G401 (cell line): ENCODE data around the gene FKBP15. TPM values are rescaled to one million over a fixed set of nuclear protein-coding genes. Genes with fewer than 3 reads are reported as not detected.

Experiments
- DNase-seq: peaks from one replicate; pipeline ENCODE4 v3.0.0-alpha.2; 2015; ENCODE audit warnings: low spot score
- in situ Hi-C: cut with HindIII; loops from 2 replicates; pipeline ENCODE4 v1.10.0; 2016; ENCODE audit warnings: low sequenced_read_pairs, mixed read lengths
- total RNA-seq: library from RNA; depleted of rRNA; stranded (reverse); fragments of >200 nt; shearing (Covaris generic); gene quantifications from 2 replicates; pipeline ENCODE4 v1.2.3, GENCODE V29; 2014

The FKBP15 gene
- total RNA-seq, 1 experiment from 2014 or later, result 7.7 TPM

DNA sequence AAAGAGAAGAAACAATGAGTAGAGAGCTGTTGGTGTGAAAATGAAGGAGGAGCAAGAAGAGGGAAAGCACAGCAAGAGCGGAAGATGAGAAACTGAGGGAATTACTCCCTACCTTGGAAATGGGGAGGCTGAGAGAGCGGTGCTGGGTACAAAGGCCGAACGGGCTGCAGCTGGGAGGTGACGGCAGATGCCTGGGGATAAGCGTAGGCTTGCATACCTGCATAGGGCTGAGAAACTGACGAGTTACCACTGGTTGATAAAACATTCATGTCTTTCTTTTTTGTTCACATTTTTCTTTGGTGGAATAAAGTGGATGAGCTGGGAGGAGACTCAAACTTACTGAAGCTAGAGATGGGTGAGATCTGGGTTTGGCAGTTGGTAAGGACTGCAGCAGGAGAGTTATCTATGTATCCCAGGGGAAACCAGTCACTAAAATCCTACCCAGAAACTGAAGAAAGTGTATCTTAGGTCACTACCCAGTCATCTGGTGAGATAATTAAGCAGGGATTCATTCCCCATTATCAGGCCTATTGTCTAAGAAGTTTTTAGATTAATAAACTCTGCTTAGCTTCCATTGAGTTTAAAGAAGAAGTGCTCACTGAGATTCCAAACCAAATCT is 34.8 kb downstream of the FKBP15 start:
- in situ Hi-C loops, result no loop called here
- DNase-seq, result no peak

DNA sequence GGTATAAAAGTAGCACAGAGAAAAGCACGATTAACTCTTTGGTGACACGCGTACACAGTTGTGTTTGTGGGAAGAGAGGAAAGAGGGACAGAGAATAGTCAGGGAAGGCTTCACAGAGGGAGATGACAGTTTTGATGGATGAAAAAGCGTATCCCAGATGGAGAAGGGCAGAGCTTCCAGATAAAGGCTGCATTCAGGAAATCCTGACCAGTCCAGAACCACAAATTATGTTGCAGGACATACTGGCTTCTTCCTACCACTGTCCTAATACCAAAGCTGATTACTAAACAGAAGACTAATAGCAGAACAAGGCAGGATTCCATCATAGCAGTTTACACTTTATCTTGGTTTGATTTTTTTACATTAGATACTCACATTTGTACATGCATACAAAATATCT is 35.8 kb downstream of the FKBP15 start:
- in situ Hi-C loops, result no loop called here
- no peak for DNase-seq

- in situ Hi-C loops, result no loop called here
- DNase-seq, result no peak
Observed at GRCh38 chr9:113184539-113184938, 36.5 kb downstream of the FKBP15 start.

DNA sequence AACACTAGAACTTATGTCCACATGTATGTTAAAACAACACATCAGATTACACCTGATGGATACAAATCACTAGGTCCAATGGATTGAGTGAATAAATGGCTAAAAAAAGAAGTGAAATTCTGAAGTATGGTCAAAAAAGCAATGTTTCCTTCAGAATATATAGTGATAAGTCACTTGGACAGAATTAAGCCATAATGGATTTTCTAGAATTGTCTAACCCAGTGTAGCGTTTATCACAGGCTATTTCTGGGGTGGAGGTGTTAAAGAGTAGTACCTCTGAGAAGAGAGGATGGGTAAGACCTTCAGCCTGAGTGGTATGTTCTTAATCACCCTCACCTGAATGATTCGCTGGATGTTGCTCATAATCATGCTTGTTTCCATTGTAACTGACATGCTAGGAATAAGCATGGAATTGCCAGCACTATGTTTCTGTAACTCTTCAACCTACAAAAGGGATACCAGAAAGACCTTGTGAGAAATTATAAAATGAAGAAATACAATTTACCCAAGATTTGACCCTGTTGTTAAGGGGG is 37.1 kb downstream of the FKBP15 start:
- no peak for DNase-seq
- in situ Hi-C loops, result no loop called here

GRCh38 chr9:113181165-113181564 is 39.9 kb downstream of the FKBP15 start:
- DNase-seq, result no peak
- in situ Hi-C loops, result no loop called here

- no peak for DNase-seq
- in situ Hi-C loops, result no loop called here
Observed at GRCh38 chr9:113179839-113180238, 41.2 kb downstream of the FKBP15 start.

GRCh38 chr9:113178087-113178486 is 43.0 kb downstream of the FKBP15 start:
- no peak for DNase-seq
- in situ Hi-C loops, result no loop called here

DNA sequence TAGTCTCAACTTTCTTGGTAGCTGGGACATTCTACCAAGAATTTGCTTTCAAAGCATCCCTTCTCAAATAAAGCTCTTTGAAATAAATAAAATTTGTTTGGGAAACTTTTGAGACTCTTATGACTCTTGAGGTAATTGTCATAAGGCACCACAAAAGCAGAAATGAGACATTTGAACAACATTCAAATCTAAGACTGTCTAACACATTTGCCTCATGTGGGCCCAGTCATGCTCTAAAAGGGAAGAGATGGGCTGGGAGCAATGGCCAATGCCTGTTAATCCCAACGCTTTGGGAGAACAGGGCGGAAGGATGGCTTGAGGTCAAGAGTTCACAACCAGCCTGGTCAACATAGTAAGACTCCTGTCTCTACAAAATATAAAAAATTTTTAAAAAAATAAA is 43.8 kb downstream of the FKBP15 start:
- in situ Hi-C loops, result no loop called here
- DNase-seq, result no peak

GRCh38 chr9:113176803-113177202 is 44.3 kb downstream of the FKBP15 start:
- DNase-seq, result no peak
- in situ Hi-C loops, result no loop called here

GRCh38 chr9:113173341-113173740 is 47.7 kb downstream of the FKBP15 start:
- DNase-seq, result peak; percentile 84
- in situ Hi-C loops, result no loop called here

GRCh38 chr9:113168809-113169208 is 52.3 kb downstream of the FKBP15 start:
- no peak for DNase-seq
- in situ Hi-C loops, result no loop called here

DNA sequence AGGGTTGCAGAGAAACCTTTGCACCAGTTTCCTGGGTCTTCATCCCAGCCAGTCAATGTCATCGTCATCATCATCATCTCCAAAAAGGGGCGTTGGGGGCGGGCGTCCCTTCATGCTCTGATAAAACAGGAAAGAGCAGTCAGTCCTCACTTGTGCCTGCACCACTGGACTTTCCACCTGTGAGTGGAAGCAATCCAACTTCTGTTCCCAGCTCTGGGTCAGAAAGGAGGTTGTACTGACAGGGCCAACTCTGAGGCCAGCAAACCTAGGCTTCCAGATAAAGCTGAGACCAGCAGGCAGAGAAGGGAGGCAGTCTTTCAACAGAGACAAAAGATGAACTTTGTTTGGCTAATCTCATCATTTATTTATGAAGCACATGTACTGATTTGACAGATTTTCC is 55.0 kb downstream of the FKBP15 start:
- no peak for DNase-seq
- in situ Hi-C loops, result no loop called here

DNA sequence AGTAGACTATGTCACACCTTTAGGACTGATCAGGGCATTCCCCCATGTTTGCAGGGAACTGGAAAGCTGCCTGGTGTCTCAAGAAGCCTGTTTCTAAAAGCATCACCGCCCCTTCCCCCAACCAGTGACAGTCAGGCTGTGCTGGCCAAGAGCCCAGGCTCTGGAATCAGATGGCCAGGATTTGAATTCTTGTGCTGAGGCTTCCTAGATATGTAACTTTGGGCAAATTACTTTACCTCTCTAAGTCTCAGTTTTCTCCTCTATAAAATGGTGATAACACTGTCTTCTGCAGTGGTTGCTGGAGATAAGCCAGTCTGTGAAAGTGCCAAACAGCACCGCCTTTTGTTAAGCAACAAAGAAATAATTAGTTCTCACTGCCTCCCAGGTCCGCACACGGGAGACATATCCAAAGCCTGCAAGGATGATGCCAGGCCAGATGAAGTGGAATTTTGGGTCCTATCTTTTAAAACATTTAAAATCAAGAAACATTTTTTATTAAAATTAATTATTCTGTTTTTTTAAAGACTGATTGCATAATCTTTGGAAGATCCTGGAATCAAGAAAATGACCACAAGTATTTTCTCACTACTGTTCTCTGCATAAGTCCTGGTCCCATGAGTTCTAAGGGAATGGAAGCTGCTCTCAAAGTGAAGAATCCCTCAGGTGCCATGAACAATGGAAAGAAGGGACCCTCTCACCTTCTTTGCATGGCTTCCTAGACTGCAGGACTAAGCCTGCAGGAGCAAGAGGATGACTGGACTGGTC is 56.4 kb downstream of the FKBP15 start:
- in situ Hi-C loops, result no loop called here
- peak; percentile 66 for DNase-seq

DNA sequence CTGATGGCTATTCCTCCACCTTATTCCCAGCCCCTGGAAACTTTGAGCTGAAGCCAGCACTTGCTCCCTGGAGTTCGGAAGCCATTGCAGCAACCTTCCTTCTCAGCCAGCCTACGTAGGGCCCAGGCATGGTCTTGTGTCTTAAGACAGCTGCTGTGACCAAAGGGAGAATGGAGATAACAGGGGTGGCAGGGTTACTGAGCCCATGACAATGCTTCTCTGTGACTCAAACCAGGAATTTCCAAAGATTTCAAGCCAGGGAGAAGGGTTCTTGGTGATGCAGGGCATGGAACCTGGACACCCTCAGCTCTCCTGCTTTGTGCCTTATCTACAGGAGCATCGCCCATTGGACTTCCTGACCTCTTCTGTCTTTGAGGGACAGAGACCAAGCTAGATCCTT is 58.1 kb downstream of the FKBP15 start:
- in situ Hi-C loops, result no loop called here
- no peak for DNase-seq

DNA sequence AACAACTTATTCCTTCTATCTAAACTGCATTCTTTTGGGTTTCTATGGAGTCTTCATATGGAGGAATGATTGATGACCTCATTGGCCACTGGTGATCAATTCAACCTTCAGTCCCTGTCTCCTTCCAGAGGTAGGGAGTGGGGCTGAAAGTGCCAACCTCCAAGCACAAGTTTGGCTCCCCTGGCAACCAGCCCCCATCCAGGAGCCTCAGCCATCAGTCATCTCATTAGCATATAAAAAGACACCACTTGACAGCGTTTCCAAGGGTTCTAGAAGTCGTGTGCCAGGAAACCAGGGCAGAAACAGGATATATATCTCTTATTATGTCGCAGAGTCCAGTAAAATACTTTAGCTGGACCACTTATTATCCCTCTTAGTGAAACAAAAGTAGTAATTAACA is 60.5 kb downstream of the FKBP15 start:
- in situ Hi-C loops, result no loop called here
- DNase-seq, result no peak

DNA sequence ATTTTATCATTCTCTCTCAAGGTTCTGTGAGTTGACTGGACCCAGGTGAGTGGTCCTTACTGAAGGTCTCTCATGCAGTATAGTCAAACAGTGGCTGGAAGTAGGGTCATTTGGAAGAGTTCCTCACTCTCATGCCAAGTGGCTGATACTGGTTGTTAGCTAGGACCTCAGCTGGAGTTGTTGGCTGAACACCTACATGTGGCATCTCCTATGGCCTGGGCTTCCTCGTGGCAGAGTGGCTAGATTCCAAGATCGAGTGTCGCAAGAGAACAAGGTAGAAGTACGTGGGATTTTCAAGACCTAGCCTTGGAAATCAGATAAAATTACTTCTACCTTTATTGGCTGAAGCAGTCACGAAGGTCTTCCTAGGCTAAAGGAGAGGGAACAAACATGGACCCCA is 62.6 kb downstream of the FKBP15 start:
- DNase-seq, result no peak
- in situ Hi-C loops, result no loop called here

GRCh38 chr9:113156880-113157279 is 64.2 kb downstream of the FKBP15 start:
- in situ Hi-C loops, result no loop called here

DNA sequence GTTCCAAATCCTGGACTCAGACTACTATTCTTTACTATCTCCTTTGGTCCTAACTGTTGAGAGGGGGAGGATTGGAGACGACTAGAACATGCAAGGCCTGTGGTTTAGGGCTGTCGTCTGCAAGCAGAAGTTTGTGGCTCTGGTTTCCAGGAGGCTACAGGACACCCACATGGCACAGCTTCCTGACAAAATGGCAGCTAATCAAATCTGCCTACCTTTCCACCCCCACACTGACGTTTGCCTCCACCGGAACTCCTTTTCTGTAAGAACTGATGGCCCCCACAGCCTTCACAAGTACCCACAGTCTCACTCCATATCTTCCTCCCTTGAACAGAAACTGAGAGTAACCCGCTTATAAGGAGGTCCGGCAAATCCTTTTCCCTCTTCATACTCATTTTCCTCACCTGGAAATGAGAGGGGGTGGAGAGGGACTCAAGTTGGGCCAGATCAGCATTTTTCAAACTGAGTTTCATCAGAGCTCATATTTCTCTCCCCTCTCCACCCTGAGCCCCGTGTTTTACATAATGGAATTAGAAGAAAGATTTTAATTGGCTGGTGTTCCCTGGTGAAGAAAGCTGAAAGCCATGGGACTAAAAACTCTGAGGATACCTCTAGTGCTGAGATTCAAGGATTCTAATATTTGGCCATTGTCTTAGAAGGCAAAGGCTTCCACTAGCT is 65.0 kb downstream of the FKBP15 start:
- no peak for DNase-seq
- in situ Hi-C loops, result no loop called here

More at GRCh38 chr9:113156880-113157279, 64.2 kb downstream of the FKBP15 start:
- DNase-seq, result no peak

- DNase-seq, result no peak
- in situ Hi-C loops, result no loop called here
Observed at GRCh38 chr9:113154946-113155345, 66.1 kb downstream of the FKBP15 start.

GRCh38 chr9:113154471-113154870 is 66.6 kb downstream of the FKBP15 start:
- in situ Hi-C loops, result no loop called here
- DNase-seq, result no peak
